SK-N-MC (cell line): ENCODE data around the gene F2RL2.

Source experiments
- DNase-seq: peaks from one replicate; pipeline ENCODE4 v3.0.0-alpha.2; 2011; ENCODE audit warnings: low read depth, low spot score
- H3K27ac ChIP-seq: fragments of 200-600 bp; sonication (generic); 2 replicates; pipeline ENCODE4 v1.5.1; 2016; ENCODE audit warnings: mixed run types
- H3K36me3 ChIP-seq: fragments of 200-600 bp; sonication (generic); 2 replicates; pipeline ENCODE4 v1.6.1; 2017; ENCODE audit warnings: antibody characterized with exemption, low read length, mixed read lengths; ENCODE audit not compliant: insufficient read depth
- H3K4me3 ChIP-seq: fragments of 200-600 bp; sonication (generic); 2 replicates; pipeline ENCODE4 v1.5.1; 2016
- H3K9ac ChIP-seq: fragments of 200-600 bp; sonication (generic); 2 replicates; pipeline ENCODE4 v1.8.0; 2017; ENCODE audit warnings: mixed run types, mixed read lengths; ENCODE audit not compliant: insufficient read length
- H3K9me3 ChIP-seq: fragments of 200-600 bp; sonication (generic); 2 replicates; pipeline ENCODE4 v1.6.1; 2017; ENCODE audit warnings: low read depth, mild to moderate bottlenecking, antibody characterized with exemption, low read length, moderate library complexity, mixed read lengths
- EZH2 ChIP-seq: fragments of 200-600 bp; sonication (generic); IDR thresholded peaks from one replicate; pipeline ENCODE4 v1.6.1; 2017; ENCODE audit warnings: antibody characterized with exemption
- FOXP2 ChIP-seq: optimal IDR thresholded peaks from 2 replicates; pipeline ENCODE3; 2011; ENCODE audit warnings: mild to moderate bottlenecking, moderate library complexity; ENCODE audit not compliant: insufficient read depth; ENCODE audit errors: extremely low read length, control extremely low read depth
- POLR2AphosphoS5 ChIP-seq: IDR thresholded peaks from 2 replicates; pipeline ENCODE4 v1.6.1; 2012; ENCODE audit warnings: mild to moderate bottlenecking, low read depth, low read length, borderline replicate concordance

F2RL2 gene

GRCh38 chr5:76637490-76637889 lies 14.3 kb upstream of the F2RL2 start:
- no peak overlapping the region for H3K4me3 ChIP-seq
- H3K9ac ChIP-seq, result no peak overlapping the region
- no peak for DNase-seq
- no peak overlapping the region for H3K27ac ChIP-seq
- H3K36me3 ChIP-seq, result 0 out of 2 replicates have a peak, but pooled peaks cover 3% of the 10 kb centered on the region
- no peaks in the 10 kb centered on the region for H3K9me3 ChIP-seq
- TF ChIP-seq EZH2 (no peak), FOXP2 (no peak), POLR2AphosphoS5 (no peak)

GRCh38 chr5:76634661-76635060 lies 11.5 kb upstream of the F2RL2 start:
- TF ChIP-seq FOXP2 (no peak), POLR2AphosphoS5 (no peak), EZH2 (no peak)
- Histone ChIP-seq H3K9me3 (no peaks in the 10 kb centered on the region), H3K36me3 (no peaks in the 10 kb centered on the region), H3K4me3 (no peak overlapping the region), H3K27ac (no peak overlapping the region), H3K9ac (no peak overlapping the region)
- no peak for DNase-seq

- Histone ChIP-seq H3K36me3 (no peaks in the 10 kb centered on the region; the same call in 1 of the 2 replicates), H3K27ac (no peak overlapping the region), H3K4me3 (no peak overlapping the region), H3K9ac (no peak overlapping the region), H3K9me3 (no peaks in the 10 kb centered on the region)
- no peak for DNase-seq
- TF ChIP-seq FOXP2 (no peak), POLR2AphosphoS5 (no peak), EZH2 (no peak)
Observed at GRCh38 chr5:76626738-76627137, 3.5 kb upstream of the F2RL2 start.

GRCh38 chr5:76625087-76625815 lies 2.0 kb upstream of the F2RL2 start:
- DNase-seq, result no peak
- no peak for TF ChIP-seq POLR2AphosphoS5
- TF ChIP-seq FOXP2, result no peak
- TF ChIP-seq EZH2, result no peak

GRCh38 chr5:76622076-76622475 lies 1.1 kb downstream of the F2RL2 start:
- Histone ChIP-seq H3K9ac (no peak overlapping the region), H3K9me3 (no peaks in the 10 kb centered on the region)

More at GRCh38 chr5:76625087-76625815, 2.0 kb upstream of the F2RL2 start:
- Histone ChIP-seq H3K4me3 (no peak overlapping the region), H3K9me3 (no peaks in the 10 kb centered on the region), H3K27ac (no peak overlapping the region), H3K9ac (no peak overlapping the region), H3K36me3 (no peaks in the 10 kb centered on the region; the same call in 1 of the 2 replicates)

GRCh38 chr5:76620166-76620565 lies 3.0 kb downstream of the F2RL2 start:
- no peak overlapping the region for H3K4me3 ChIP-seq
- H3K9ac ChIP-seq, result no peak overlapping the region
- no peak overlapping the region for H3K27ac ChIP-seq
- TF ChIP-seq EZH2 (no peak), POLR2AphosphoS5 (no peak), FOXP2 (no peak)
- no peak for DNase-seq
- no peaks in the 10 kb centered on the region for H3K9me3 ChIP-seq
- H3K36me3 ChIP-seq, result no peaks in the 10 kb centered on the region

More at GRCh38 chr5:76622076-76622475, 1.1 kb downstream of the F2RL2 start:
- no peak overlapping the region for H3K4me3 ChIP-seq
- DNase-seq, result no peak
- no peaks in the 10 kb centered on the region for H3K36me3 ChIP-seq
- no peak for TF ChIP-seq EZH2
- TF ChIP-seq FOXP2, result no peak
- TF ChIP-seq POLR2AphosphoS5, result no peak
- H3K27ac ChIP-seq, result no peak overlapping the region

GRCh38 chr5:76617675-76618074 lies 5.5 kb downstream of the F2RL2 start:
- no peaks in the 10 kb centered on the region for H3K9me3 ChIP-seq
- TF ChIP-seq EZH2 (no peak), FOXP2 (no peak), POLR2AphosphoS5 (no peak)
- no peak overlapping the region for H3K27ac ChIP-seq
- no peak overlapping the region for H3K9ac ChIP-seq
- no peak for DNase-seq
- no peaks in the 10 kb centered on the region for H3K36me3 ChIP-seq
- no peak overlapping the region for H3K4me3 ChIP-seq

GRCh38 chr5:76617229-76617628 lies 6.0 kb downstream of the F2RL2 start:
- no peak overlapping the region for H3K27ac ChIP-seq
- no peak for DNase-seq
- TF ChIP-seq FOXP2 (no peak), POLR2AphosphoS5 (no peak), EZH2 (no peak)
- no peak overlapping the region for H3K4me3 ChIP-seq
- no peaks in the 10 kb centered on the region; the same call in 1 of the 2 replicates for H3K36me3 ChIP-seq
- no peak overlapping the region for H3K9ac ChIP-seq
- no peaks in the 10 kb centered on the region for H3K9me3 ChIP-seq
